Measurements from ENCODE around the gene XPR1. TPM values are rescaled to one million over a fixed set of nuclear protein-coding genes. Genes with fewer than 3 reads are reported as not detected.

XPR1 gene
- total and polyA plus RNA-seq, 9 donors = 5.7 to 34.1 (median 17.3) TPM

- no peak for TF ChIP-seq EP300 (IDR thresholded peaks at IDR 0.05)
- no peak for TF ChIP-seq CTCF (IDR thresholded peaks at IDR 0.05)
- no peak for TF ChIP-seq POLR2A (IDR thresholded peaks at IDR 0.05)
- 92 to 96% (median 95%) methylated on average over 1 of the region's 1 CpG for WGBS, 3 donors
- intact Hi-C loops (cut with DNase I) = no loop called here
Observed at GRCh38 chr1:180778782-180779398, 147.1 kb downstream of the XPR1 start.

GRCh38 chr1:180779584-180779983 is 147.8 kb downstream of the XPR1 start:
- WGBS, 3 donors = 94 to 99% (median 98%) methylated on average over 3 of the region's 3 CpGs
- DNase-seq = no peak
- no peaks in the 10 kb centered on the region for H3K36me3 ChIP-seq
- H3K4me1 ChIP-seq (ENCODE audit: insufficient read depth) = no peaks in the 10 kb centered on the region
- no peak overlapping the region for H3K27ac ChIP-seq
- intact Hi-C loops (cut with DNase I) = no loop called here
- no peaks in the 10 kb centered on the region for H3K27me3 ChIP-seq
- H3K4me3 ChIP-seq = no peak overlapping the region
- H3K9me3 ChIP-seq = no peaks in the 10 kb centered on the region
- TF ChIP-seq EP300 (IDR thresholded peaks at IDR 0.05) = no peak
- TF ChIP-seq POLR2A (IDR thresholded peaks at IDR 0.05) = no peak
- TF ChIP-seq CTCF (IDR thresholded peaks at IDR 0.05) = no peak

More at GRCh38 chr1:180778782-180779398, 147.1 kb downstream of the XPR1 start:
- DNase-seq = no peak
- H3K4me3 ChIP-seq = no peak overlapping the region
- H3K36me3 ChIP-seq = no peaks in the 10 kb centered on the region
- no peaks in the 10 kb centered on the region for H3K4me1 ChIP-seq (ENCODE audit: insufficient read depth)
- H3K9me3 ChIP-seq = no peaks in the 10 kb centered on the region
- H3K27me3 ChIP-seq = no peaks in the 10 kb centered on the region
- no peak overlapping the region for H3K27ac ChIP-seq

GRCh38 chr1:180781718-180782117 is 149.9 kb downstream of the XPR1 start:
- no peak overlapping the region for H3K27ac ChIP-seq
- H3K4me3 ChIP-seq = no peak overlapping the region
- WGBS, 3 donors = 95 to 96% (median 95%) methylated on average over 6 of the region's 6 CpGs
- H3K36me3 ChIP-seq = no peaks in the 10 kb centered on the region
- H3K9me3 ChIP-seq = no peaks in the 10 kb centered on the region
- intact Hi-C loops (cut with DNase I) = no loop called here
- DNase-seq = no peak
- H3K27me3 ChIP-seq = no peaks in the 10 kb centered on the region
- H3K4me1 ChIP-seq (ENCODE audit: insufficient read depth) = peaks cover 2% of the 10 kb centered on the region
- no peak for TF ChIP-seq CTCF (IDR thresholded peaks at IDR 0.05)
- no peak for TF ChIP-seq EP300 (IDR thresholded peaks at IDR 0.05)
- no peak for TF ChIP-seq POLR2A (IDR thresholded peaks at IDR 0.05)

- no peaks in the 10 kb centered on the region for H3K27me3 ChIP-seq
- TF ChIP-seq EP300 (IDR thresholded peaks at IDR 0.05) (no peak), POLR2A (IDR thresholded peaks at IDR 0.05) (no peak), CTCF (IDR thresholded peaks at IDR 0.05) (no peak)
- H3K4me1 ChIP-seq (ENCODE audit: insufficient read depth) = peaks cover 2% of the 10 kb centered on the region
- no peaks in the 10 kb centered on the region for H3K9me3 ChIP-seq
- no peak for DNase-seq
- H3K4me3 ChIP-seq = no peak overlapping the region
- no peaks in the 10 kb centered on the region for H3K36me3 ChIP-seq
- intact Hi-C loops (cut with DNase I) = no loop called here
- H3K27ac ChIP-seq = no peak overlapping the region
- 69 to 79% (median 71%) methylated on average over 3 of the region's 3 CpGs for WGBS, 3 donors
Observed at GRCh38 chr1:180785291-180785690, 153.5 kb downstream of the XPR1 start.
